ENCODE data around the gene RRP1B. TPM values are rescaled to one million over a fixed set of nuclear protein-coding genes. Genes with fewer than 3 reads are reported as not detected.
"Not testable (repeated sequence)": the region's sequence is repeated elsewhere in the genome, so short reads cannot be mapped to it uniquely, and the experiment has no call there.

The RRP1B gene
- total RNA-seq, 1 donor from 2014 or later, result 83.6 TPM

GRCh38 chr21:43691801-43692200 is 32.4 kb downstream of the RRP1B start:
- Mint-ChIP-seq H3K4me1 (no peaks in the 10 kb centered on the region), H3K27ac (no peak overlapping the region), H3K9me3 (no peaks in the 10 kb centered on the region), H3K36me3 (ENCODE audit: low read depth) (peaks cover 50% of the 10 kb centered on the region), H3K4me3 (no peak overlapping the region), H3K27me3 (no peaks in the 10 kb centered on the region)
- DNase-seq, result no peak
- intact Hi-C loops (cut with micrococcal nuclease), result no loop called here

GRCh38 chr21:43692949-43693348 is 33.6 kb downstream of the RRP1B start:
- H3K36me3 Mint-ChIP-seq (ENCODE audit: low read depth), result peaks cover 50% of the 10 kb centered on the region
- intact Hi-C loops (cut with micrococcal nuclease), result no loop called here
- no peak for DNase-seq
- no peaks in the 10 kb centered on the region for H3K9me3 Mint-ChIP-seq
- no peak overlapping the region for H3K27ac Mint-ChIP-seq
- no peaks in the 10 kb centered on the region for H3K27me3 Mint-ChIP-seq
- H3K4me1 Mint-ChIP-seq, result peaks cover 4% of the 10 kb centered on the region
- H3K4me3 Mint-ChIP-seq, result no peak overlapping the region

- peaks cover 51% of the 10 kb centered on the region for H3K36me3 Mint-ChIP-seq (ENCODE audit: low read depth)
- no peaks in the 10 kb centered on the region for H3K27me3 Mint-ChIP-seq
- intact Hi-C loops (cut with micrococcal nuclease), result no loop called here
- no peak overlapping the region for H3K4me3 Mint-ChIP-seq
- H3K4me1 Mint-ChIP-seq, result peaks cover 4% of the 10 kb centered on the region
- H3K27ac Mint-ChIP-seq, result no peak overlapping the region
- no peaks in the 10 kb centered on the region for H3K9me3 Mint-ChIP-seq
- DNase-seq, result no peak
Measured at GRCh38 chr21:43693981-43694380, 34.6 kb downstream of the RRP1B start.

GRCh38 chr21:43694437-43695079 is 35.2 kb downstream of the RRP1B start:
- intact Hi-C loops (cut with micrococcal nuclease), result no loop called here
- H3K4me3 Mint-ChIP-seq, result no peak overlapping the region
- H3K36me3 Mint-ChIP-seq (ENCODE audit: low read depth), result peaks cover 49% of the 10 kb centered on the region
- no peak overlapping the region for H3K27ac Mint-ChIP-seq
- DNase-seq, result no peak
- H3K9me3 Mint-ChIP-seq, result no peaks in the 10 kb centered on the region
- no peaks in the 10 kb centered on the region for H3K27me3 Mint-ChIP-seq
- H3K4me1 Mint-ChIP-seq, result peaks cover 4% of the 10 kb centered on the region

GRCh38 chr21:43696214-43696613 is 36.9 kb downstream of the RRP1B start:
- no peak overlapping the region for H3K4me3 Mint-ChIP-seq
- H3K27ac Mint-ChIP-seq, result no peak overlapping the region
- intact Hi-C loops (cut with micrococcal nuclease), result no loop called here
- peaks cover 8% of the 10 kb centered on the region for H3K4me1 Mint-ChIP-seq
- no peaks in the 10 kb centered on the region for H3K27me3 Mint-ChIP-seq
- H3K36me3 Mint-ChIP-seq (ENCODE audit: low read depth), result peaks cover 38% of the 10 kb centered on the region
- DNase-seq, result no peak
- H3K9me3 Mint-ChIP-seq, result no peaks in the 10 kb centered on the region

- Mint-ChIP-seq H3K9me3 (no peaks in the 10 kb centered on the region), H3K4me3 (no peak overlapping the region), H3K36me3 (ENCODE audit: low read depth) (peaks cover 29% of the 10 kb centered on the region), H3K4me1 (peaks cover 11% of the 10 kb centered on the region), H3K27ac (no peak overlapping the region), H3K27me3 (no peaks in the 10 kb centered on the region)
- intact Hi-C loops (cut with micrococcal nuclease), result no loop called here
- DNase-seq, result no peak
Measured at GRCh38 chr21:43697758-43698643, 38.6 kb downstream of the RRP1B start.

GRCh38 chr21:43699492-43699777 is 40.1 kb downstream of the RRP1B start:
- intact Hi-C loops (cut with micrococcal nuclease); H3K27me3 Mint-ChIP-seq: not testable (repeated sequence)

GRCh38 chr21:43699933-43700599 is 40.7 kb downstream of the RRP1B start:
- Mint-ChIP-seq H3K27me3 (no peaks in the 10 kb centered on the region), H3K27ac (no peak overlapping the region), H3K36me3 (ENCODE audit: low read depth) (peaks cover 19% of the 10 kb centered on the region), H3K4me3 (no peak overlapping the region), H3K9me3 (no peaks in the 10 kb centered on the region), H3K4me1 (peaks cover 11% of the 10 kb centered on the region)
- intact Hi-C loops (cut with micrococcal nuclease), result no loop called here
- no peak for DNase-seq

More at GRCh38 chr21:43699492-43699777, 40.1 kb downstream of the RRP1B start:
- H3K9me3 Mint-ChIP-seq, H3K4me3 Mint-ChIP-seq, H3K27ac Mint-ChIP-seq, DNase-seq: not testable (repeated sequence)
- peaks cover 11% of the 10 kb centered on the region for H3K4me1 Mint-ChIP-seq
- peaks cover 19% of the 10 kb centered on the region for H3K36me3 Mint-ChIP-seq (ENCODE audit: low read depth)

GRCh38 chr21:43701936-43702784 is 42.8 kb downstream of the RRP1B start:
- peaks cover 11% of the 10 kb centered on the region for H3K4me1 Mint-ChIP-seq
- no peak overlapping the region for H3K4me3 Mint-ChIP-seq
- no peak overlapping the region for H3K27ac Mint-ChIP-seq
- intact Hi-C loops (cut with micrococcal nuclease), result no loop called here
- H3K9me3 Mint-ChIP-seq, result no peaks in the 10 kb centered on the region
- H3K36me3 Mint-ChIP-seq (ENCODE audit: low read depth), result peaks cover 7% of the 10 kb centered on the region
- no peak for DNase-seq
- no peaks in the 10 kb centered on the region for H3K27me3 Mint-ChIP-seq

- H3K27ac Mint-ChIP-seq, result no peak overlapping the region
- H3K27me3 Mint-ChIP-seq, result no peaks in the 10 kb centered on the region
- peak overlapping the region; percentile 57 for H3K4me3 Mint-ChIP-seq
- peaks cover 5% of the 10 kb centered on the region for H3K36me3 Mint-ChIP-seq (ENCODE audit: low read depth)
- intact Hi-C loops (cut with micrococcal nuclease), result no loop called here
- H3K4me1 Mint-ChIP-seq, result peaks cover 9% of the 10 kb centered on the region
- H3K9me3 Mint-ChIP-seq, result no peaks in the 10 kb centered on the region
- no peak for DNase-seq
Measured at GRCh38 chr21:43702785-43703034, 43.4 kb downstream of the RRP1B start.

- peaks cover 4% of the 10 kb centered on the region for H3K36me3 Mint-ChIP-seq (ENCODE audit: low read depth)
- H3K4me1 Mint-ChIP-seq, result peaks cover 8% of the 10 kb centered on the region
- H3K27me3 Mint-ChIP-seq, result no peaks in the 10 kb centered on the region
- peak overlapping the region; percentile 57 for H3K4me3 Mint-ChIP-seq
- peak; percentile 78 for DNase-seq
- no peaks in the 10 kb centered on the region for H3K9me3 Mint-ChIP-seq
- no peak overlapping the region for H3K27ac Mint-ChIP-seq
- intact Hi-C loops (cut with micrococcal nuclease), result no loop called here
Measured at GRCh38 chr21:43703035-43703880, 43.9 kb downstream of the RRP1B start.

GRCh38 chr21:43707462-43707861 is 48.1 kb downstream of the RRP1B start:
- H3K4me1 Mint-ChIP-seq, result peaks cover 5% of the 10 kb centered on the region
- intact Hi-C loops (cut with micrococcal nuclease), result no loop called here
- no peak for DNase-seq
- H3K27ac Mint-ChIP-seq, result no peak overlapping the region
- no peaks in the 10 kb centered on the region for H3K9me3 Mint-ChIP-seq
- no peaks in the 10 kb centered on the region for H3K36me3 Mint-ChIP-seq (ENCODE audit: low read depth)
- no peak overlapping the region for H3K4me3 Mint-ChIP-seq
- H3K27me3 Mint-ChIP-seq, result peaks cover 20% of the 10 kb centered on the region

GRCh38 chr21:43708745-43709381 is 49.5 kb downstream of the RRP1B start:
- Mint-ChIP-seq H3K4me1 (peaks cover 2% of the 10 kb centered on the region), H3K27me3 (peaks cover 23% of the 10 kb centered on the region), H3K9me3 (no peaks in the 10 kb centered on the region), H3K27ac (no peak overlapping the region), H3K4me3 (no peak overlapping the region), H3K36me3 (ENCODE audit: low read depth) (no peaks in the 10 kb centered on the region)
- no peak for DNase-seq
- intact Hi-C loops (cut with micrococcal nuclease), result no loop called here
